Inferior parietal cortex (tissue), 1 donor: Measurements from ENCODE around the gene SH3TC1.

ENCODE experiments used
- DNase-seq: peaks from one replicate; pipeline ENCODE4 v3.0.0-alpha.2; 2016; ENCODE audit errors: extremely low spot score

Gene SH3TC1

GRCh38 chr4:8198206-8198905, 734 bp upstream of the SH3TC1 start:
- no peak for DNase-seq

GRCh38 chr4:8199594-8200301, 658 bp downstream of the SH3TC1 start:
- no peak for DNase-seq

GRCh38 chr4:8200302-8200975, 1.3 kb downstream of the SH3TC1 start:
- no peak for DNase-seq

GRCh38 chr4:8201321-8201781, 2.3 kb downstream of the SH3TC1 start:
- DNase-seq = no peak

- no peak for DNase-seq
Observed at GRCh38 chr4:8202108-8203051, 3.3 kb downstream of the SH3TC1 start.

DNA sequence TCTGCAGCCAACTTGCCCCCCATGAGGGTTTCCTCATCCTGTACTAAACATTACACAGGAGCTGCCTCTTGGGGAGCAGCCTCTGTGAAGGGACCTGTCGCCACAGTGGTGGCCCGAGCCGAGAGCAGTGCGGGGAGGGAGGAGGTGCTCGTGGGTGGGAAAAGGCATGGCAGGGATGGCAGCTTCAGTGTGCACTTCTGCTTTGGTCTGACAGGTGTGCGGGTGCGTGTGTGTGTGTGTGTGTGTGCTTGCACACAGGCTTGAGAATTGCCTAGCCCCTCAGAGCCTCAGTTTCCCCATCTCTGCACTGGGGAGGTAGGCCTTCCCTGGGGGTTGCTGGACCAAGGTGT, 3.9 kb downstream of the SH3TC1 start:
- DNase-seq = no peak

- no peak for DNase-seq
Observed at GRCh38 chr4:8203817-8204216, 4.7 kb downstream of the SH3TC1 start.

DNA sequence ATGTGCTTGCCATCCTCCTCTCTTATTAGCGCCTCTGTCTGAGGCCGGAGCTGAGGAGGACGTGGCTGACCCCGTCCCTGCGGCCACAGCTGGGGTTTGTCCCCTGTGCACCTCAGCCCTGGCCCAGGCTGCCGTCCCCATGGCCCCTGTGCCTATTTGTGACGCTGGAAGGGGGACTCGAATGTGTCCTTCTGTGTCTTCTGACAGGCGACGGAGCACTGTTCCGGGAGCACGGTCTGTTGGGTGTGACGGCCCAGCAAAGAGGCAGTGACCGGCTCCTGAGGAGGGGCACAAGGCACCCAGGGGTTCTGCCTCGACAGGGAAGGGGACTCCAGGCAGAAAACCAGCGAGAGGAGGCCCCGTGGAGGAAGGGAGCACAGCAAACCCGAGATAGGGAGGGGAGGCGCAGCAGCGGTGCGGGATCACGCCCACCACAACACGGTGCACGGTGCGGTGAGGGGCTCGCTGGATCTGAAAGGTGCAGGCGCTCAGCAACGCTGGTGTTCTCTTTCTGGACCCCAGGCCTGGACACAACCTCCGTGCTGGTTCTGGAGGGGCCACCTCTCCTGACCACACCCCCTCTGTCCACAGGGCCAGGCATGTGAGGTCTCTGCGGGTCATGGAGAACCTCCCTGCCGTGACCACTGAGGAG, 5.6 kb downstream of the SH3TC1 start:
- no peak for DNase-seq

- no peak for DNase-seq
Observed at GRCh38 chr4:8205241-8205707, 6.2 kb downstream of the SH3TC1 start.

- no peak for DNase-seq
Observed at GRCh38 chr4:8205749-8206611, 6.9 kb downstream of the SH3TC1 start.

- DNase-seq = no peak
Observed at GRCh38 chr4:8207314-8207713, 8.2 kb downstream of the SH3TC1 start.

GRCh38 chr4:8208565-8208964, 9.5 kb downstream of the SH3TC1 start:
- DNase-seq = no peak

DNA sequence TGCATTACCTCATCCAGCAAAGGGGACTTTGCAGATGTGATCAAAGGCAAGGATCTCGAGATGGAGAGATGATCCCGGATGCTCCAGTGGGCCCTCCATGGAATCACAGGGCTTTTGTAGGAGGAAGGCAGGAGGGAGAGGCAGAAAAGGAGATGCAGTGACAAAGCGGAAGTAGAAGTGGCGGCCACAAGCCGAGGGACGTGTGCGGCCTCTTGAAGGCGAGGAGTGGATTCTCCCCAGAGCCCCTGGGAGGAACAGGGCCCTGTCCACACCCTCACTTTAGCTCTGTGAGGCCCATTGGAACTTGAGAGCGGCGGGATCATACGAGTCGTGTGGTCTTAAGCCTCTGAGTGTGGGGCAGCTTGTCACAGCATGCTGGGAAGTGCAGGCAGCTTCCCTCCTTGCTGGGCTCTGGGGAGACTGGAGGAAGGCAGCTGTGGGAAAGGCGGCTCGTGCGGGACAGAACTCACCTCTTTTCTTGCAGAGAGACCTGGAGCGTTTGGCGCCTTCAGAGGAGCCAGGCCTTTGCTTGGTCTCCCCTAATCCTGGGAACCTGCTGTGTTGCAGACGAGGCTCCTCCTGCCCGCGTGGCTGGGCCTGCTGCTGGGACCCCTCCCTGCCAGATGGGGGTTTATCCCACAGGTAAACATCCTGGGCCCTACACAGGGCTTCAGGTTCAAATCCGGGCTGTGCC, 10.2 kb downstream of the SH3TC1 start:
- no peak for DNase-seq

DNA sequence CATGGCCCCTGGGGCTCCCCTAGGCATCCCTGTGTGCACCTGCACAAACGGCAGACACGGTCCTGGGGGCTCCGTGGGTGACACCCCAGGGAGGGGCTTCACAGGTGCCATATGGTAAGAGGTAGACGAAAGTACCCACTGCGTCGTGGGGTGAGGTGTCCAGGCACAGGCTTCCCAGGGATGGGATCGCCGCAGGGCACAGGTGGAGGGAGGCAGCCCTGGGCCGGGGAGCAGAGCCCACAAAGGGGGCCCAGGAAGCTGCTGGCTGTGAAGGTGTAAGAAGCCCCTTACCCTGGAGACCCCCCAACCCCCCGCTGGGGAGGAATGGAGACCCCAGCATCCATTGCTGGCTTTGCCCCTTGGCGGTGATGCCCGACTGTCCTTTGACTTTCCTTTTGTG, 10.9 kb downstream of the SH3TC1 start:
- no peak for DNase-seq

DNA sequence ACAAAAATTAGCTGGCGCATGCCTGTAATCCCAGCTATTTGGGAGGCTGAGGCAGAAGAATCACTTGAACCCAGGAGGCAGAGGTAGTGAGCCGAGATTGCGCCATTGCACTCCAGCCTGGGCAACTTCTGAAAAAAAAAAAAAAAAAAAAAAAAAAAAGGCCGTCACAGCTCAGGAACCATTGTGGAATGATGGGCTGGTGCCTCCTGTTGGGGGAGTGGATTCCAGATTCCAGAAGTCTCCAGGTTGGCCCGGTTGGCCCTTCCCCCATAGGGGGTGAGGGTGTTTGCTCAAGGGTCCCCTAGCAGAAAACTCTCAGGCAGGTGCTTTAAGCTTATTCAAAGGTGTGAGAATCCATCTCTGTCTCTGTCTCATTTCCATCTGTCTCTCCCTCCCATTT, 11.5 kb downstream of the SH3TC1 start:
- DNase-seq = no peak

- DNase-seq = no peak
Observed at GRCh38 chr4:8211251-8211650, 12.2 kb downstream of the SH3TC1 start.

GRCh38 chr4:8211737-8212581, 12.9 kb downstream of the SH3TC1 start:
- DNase-seq = no peak

GRCh38 chr4:8212622-8213021, 13.5 kb downstream of the SH3TC1 start:
- no peak for DNase-seq

DNA sequence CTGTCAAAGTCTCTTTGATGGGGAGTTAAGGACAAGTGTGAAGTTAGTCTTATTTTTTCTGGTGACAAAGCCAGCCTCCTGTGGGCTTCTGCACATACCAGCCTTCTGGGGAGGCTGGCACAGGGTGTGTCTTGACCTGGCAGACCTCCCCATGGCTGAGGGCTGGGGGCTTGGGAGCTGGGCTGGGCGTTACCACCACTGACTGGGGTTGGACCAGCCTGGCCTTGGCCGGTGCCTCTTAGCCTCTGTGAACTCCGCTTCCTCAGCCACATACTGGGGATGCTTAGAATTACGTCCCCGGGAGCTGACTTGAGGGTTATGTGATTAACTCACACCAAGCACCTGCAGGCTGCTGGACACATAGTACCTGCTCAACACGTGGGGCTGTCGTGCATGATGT, 14.0 kb downstream of the SH3TC1 start:
- no peak for DNase-seq
